Mesenchymal stem cell (in vitro differentiated cells and primary cell): Measurements from ENCODE around the gene TMEM61.
"Not testable (repeated sequence)": the region's sequence is repeated elsewhere in the genome, so short reads cannot be mapped to it uniquely, and the experiment has no call there.

ENCODE experiments used
- DNase-seq: peaks from one replicate; pipeline ENCODE4 v3.0.0-alpha.2; 2013
- H2AFZ ChIP-seq: one replicate; pipeline ENCODE4 v1.6.1; 2013; ENCODE audit warnings: low read depth, mild to moderate bottlenecking, control low read depth, inconsistent platforms, low read length, moderate library complexity
- H2AK5ac ChIP-seq: 2 replicates; pipeline ENCODE4 v1.6.1; 2013; ENCODE audit warnings: low read length, moderate library complexity, mild to moderate bottlenecking, inconsistent platforms; ENCODE audit not compliant: severe bottlenecking
- H2BK120ac ChIP-seq: one replicate; pipeline ENCODE4 v1.6.1; 2013; ENCODE audit warnings: low read depth, mild to moderate bottlenecking, inconsistent platforms, low read length, moderate library complexity
- H2BK12ac ChIP-seq, 2 experiments: one replicate each; pipeline ENCODE4 v1.6.1; 2013; ENCODE audit warnings: inconsistent platforms in 2 of 2, low read length in 2 of 2, mild to moderate bottlenecking in 2 of 2, moderate library complexity in 2 of 2, control low read depth in 1 of 2
- H2BK15ac ChIP-seq: one replicate; pipeline ENCODE4 v1.6.1; 2013; ENCODE audit warnings: mild to moderate bottlenecking, low read depth, inconsistent platforms; ENCODE audit not compliant: poor library complexity, severe bottlenecking
- H2BK5ac ChIP-seq: 2 replicates; pipeline ENCODE4 v1.6.1; 2013; ENCODE audit warnings: low read depth, mild to moderate bottlenecking, low read length, control low read depth, inconsistent platforms; ENCODE audit not compliant: poor library complexity, severe bottlenecking
- H3K14ac ChIP-seq, 2 experiments: one replicate each; pipeline ENCODE4 v1.6.1; 2013; ENCODE audit warnings: inconsistent platforms in 2 of 2, low read length in 2 of 2, control low read depth in 1 of 2, mild to moderate bottlenecking in 1 of 2, moderate library complexity in 1 of 2
- H3K18ac ChIP-seq, 2 experiments: one replicate each; pipeline ENCODE4 v1.6.1; 2013; ENCODE audit warnings: inconsistent platforms in 2 of 2, low read length in 2 of 2, control low read depth in 1 of 2, low read depth in 1 of 2, mild to moderate bottlenecking in 1 of 2
- H3K23ac ChIP-seq, 2 experiments: one replicate each; pipeline ENCODE4 v1.6.1; 2013; ENCODE audit warnings: inconsistent platforms in 2 of 2, low read length in 2 of 2, mild to moderate bottlenecking in 2 of 2, moderate library complexity in 2 of 2, control low read depth in 1 of 2
- H3K27ac ChIP-seq: 2 replicates; pipeline ENCODE4 v1.5.1; 2013; ENCODE audit warnings: mild to moderate bottlenecking, moderate library complexity, low read length, control low read depth, inconsistent platforms; ENCODE audit not compliant: poor library complexity, severe bottlenecking
- H3K27me3 ChIP-seq, 2 experiments: 2 replicates each; pipeline versions ENCODE4 v1.6.1 to v1.7.0; 2013; ENCODE audit warnings: low read length in 2 of 2, mild to moderate bottlenecking in 2 of 2, moderate library complexity in 2 of 2, control low read depth in 1 of 2, inconsistent platforms in 1 of 2; ENCODE audit not compliant: control insufficient read depth in 1 of 2, insufficient read depth in 1 of 2
- H3K36me3 ChIP-seq, 2 experiments: 2 replicates each; pipeline versions ENCODE4 v1.6.1 to v1.7.0; 2013; ENCODE audit warnings: low read length in 2 of 2, control low read depth in 1 of 2, inconsistent platforms in 1 of 2, low read depth in 1 of 2, mild to moderate bottlenecking in 1 of 2; ENCODE audit not compliant: insufficient read depth in 2 of 2, control insufficient read depth in 1 of 2
- H3K4ac ChIP-seq, 2 experiments: one replicate each; pipeline ENCODE4 v1.6.1; 2013; ENCODE audit warnings: inconsistent platforms in 2 of 2, low read length in 2 of 2, mild to moderate bottlenecking in 2 of 2, moderate library complexity in 2 of 2, control low read depth in 1 of 2, low read depth in 1 of 2
- H3K4me1 ChIP-seq: 2 replicates; pipeline ENCODE4 v1.6.1; 2013; ENCODE audit warnings: low read depth, low read length, control low read depth; ENCODE audit not compliant: control insufficient read depth, insufficient read depth
- H3K4me2 ChIP-seq: 2 replicates; pipeline ENCODE4 v1.6.1; 2013; ENCODE audit warnings: low read length, mild to moderate bottlenecking, inconsistent platforms; ENCODE audit not compliant: poor library complexity, severe bottlenecking
- H3K4me3 ChIP-seq, 2 experiments: 2 replicates each; pipeline versions ENCODE4 v1.5.1 to v1.7.0; 2013; ENCODE audit warnings: low read length in 2 of 2, mild to moderate bottlenecking in 2 of 2, control low read depth in 1 of 2, low read depth in 1 of 2; ENCODE audit not compliant: insufficient read depth in 1 of 2
- H3K79me1 ChIP-seq: replicated peaks from 2 replicates; pipeline ENCODE4 v1.6.1; 2013; ENCODE audit warnings: mild to moderate bottlenecking, control low read depth, low read length, inconsistent platforms; ENCODE audit not compliant: poor library complexity, severe bottlenecking
- H3K9ac ChIP-seq: 2 replicates; pipeline ENCODE4 v1.7.0; 2013; ENCODE audit warnings: mild to moderate bottlenecking, low read length, moderate library complexity
- H3K9me3 ChIP-seq: 2 replicates; pipeline ENCODE4 v1.7.0; 2013; ENCODE audit warnings: mild to moderate bottlenecking, low read length; ENCODE audit not compliant: control insufficient read depth
- H4K8ac ChIP-seq: one replicate; pipeline ENCODE4 v1.6.1; 2013; ENCODE audit warnings: inconsistent platforms, mild to moderate bottlenecking, low read length, moderate library complexity
- H4K91ac ChIP-seq: one replicate; pipeline ENCODE4 v1.6.1; 2013; ENCODE audit warnings: mild to moderate bottlenecking, low read length, inconsistent platforms
- WGBS: methylation state at CpG from one replicate; pipeline ENCODE4 v1.1.7; 2013; ENCODE audit warnings: mixed read lengths; 5-methylcytosine and 5-hydroxymethylcytosine counted together

Gene TMEM61

GRCh38 chr1:54936791-54937190 is 43.6 kb upstream of the TMEM61 start:
- Histone ChIP-seq H4K91ac (no peak overlapping the region), H3K4me1 (peaks cover 6% of the 10 kb centered on the region), H4K8ac (no peak overlapping the region), H3K14ac (no peak overlapping the region), H2BK120ac (no peak overlapping the region), H3K9me3 (no peaks in the 10 kb centered on the region), H3K18ac (no peak overlapping the region), H3K27me3 (no peaks in the 10 kb centered on the region), H3K36me3 (no peaks in the 10 kb centered on the region), H3K79me1 (no peaks in the 10 kb centered on the region), H3K4ac (no peak overlapping the region), H3K23ac (no peak overlapping the region), H3K9ac (no peak overlapping the region), H2BK12ac (no peak overlapping the region), H2BK5ac (no peak overlapping the region), H2AFZ (no peak overlapping the region), H2AK5ac (no peak overlapping the region), H2BK15ac (no peak overlapping the region), H3K4me3 (no peak overlapping the region), H3K4me2 (no peak overlapping the region), H3K27ac (peak overlapping the region; percentile 48)
- 97% methylated on average over 4 of the region's 4 CpGs for WGBS
- no peak for DNase-seq

GRCh38 chr1:54937469-54937868 is 43.0 kb upstream of the TMEM61 start:
- H3K36me3 ChIP-seq, result no peaks in the 10 kb centered on the region
- WGBS, result 47% methylated on average over 1 of the region's 1 CpG

GRCh38 chr1:54938955-54939354 is 41.5 kb upstream of the TMEM61 start:
- H4K8ac ChIP-seq, H3K4ac ChIP-seq, H2BK120ac ChIP-seq, H3K23ac ChIP-seq, H3K4me1 ChIP-seq, H3K4me3 ChIP-seq, H2BK12ac ChIP-seq, H2AFZ ChIP-seq, H2AK5ac ChIP-seq, H3K9ac ChIP-seq, H3K27me3 ChIP-seq, H3K9me3 ChIP-seq, H2BK5ac ChIP-seq, H3K18ac ChIP-seq, H3K14ac ChIP-seq, H4K91ac ChIP-seq, DNase-seq, H3K36me3 ChIP-seq, H3K79me1 ChIP-seq, H2BK15ac ChIP-seq, H3K4me2 ChIP-seq, H3K27ac ChIP-seq: not testable (repeated sequence)
- WGBS, result 80% methylated on average over 2 of the region's 4 CpGs

More at GRCh38 chr1:54937469-54937868, 43.0 kb upstream of the TMEM61 start:
- Histone ChIP-seq H2BK12ac (no peak overlapping the region), H3K14ac (no peak overlapping the region), H3K18ac (no peak overlapping the region), H2AFZ (peak overlapping the region; percentile 27), H3K4me2 (no peak overlapping the region), H2AK5ac (no peak overlapping the region), H3K27ac (peak overlapping the region; percentile 48), H3K9me3 (no peaks in the 10 kb centered on the region), H4K8ac (no peak overlapping the region), H2BK120ac (no peak overlapping the region), H2BK5ac (no peak overlapping the region), H2BK15ac (no peak overlapping the region), H3K23ac (no peak overlapping the region), H3K27me3 (no peaks in the 10 kb centered on the region), H4K91ac (no peak overlapping the region), H3K9ac (no peak overlapping the region), H3K79me1 (no peaks in the 10 kb centered on the region), H3K4me1 (peaks cover 6% of the 10 kb centered on the region), H3K4ac (no peak overlapping the region), H3K4me3 (no peak overlapping the region)
- peak; percentile 16 for DNase-seq

GRCh38 chr1:54940042-54940441 is 40.4 kb upstream of the TMEM61 start:
- Histone ChIP-seq H2AK5ac (no peak overlapping the region), H3K4me3 (no peak overlapping the region), H3K4me2 (no peak overlapping the region), H3K18ac (no peak overlapping the region), H3K9me3 (no peaks in the 10 kb centered on the region), H2BK12ac (no peak overlapping the region), H3K14ac (no peak overlapping the region), H3K4me1 (peaks cover 6% of the 10 kb centered on the region), H2AFZ (no peak overlapping the region), H3K27ac (no peak overlapping the region), H3K36me3 (no peaks in the 10 kb centered on the region), H3K4ac (no peak overlapping the region), H4K8ac (no peak overlapping the region), H3K23ac (no peak overlapping the region), H2BK5ac (no peak overlapping the region), H2BK120ac (no peak overlapping the region), H2BK15ac (no peak overlapping the region), H4K91ac (no peak overlapping the region), H3K27me3 (no peaks in the 10 kb centered on the region), H3K9ac (no peak overlapping the region), H3K79me1 (no peaks in the 10 kb centered on the region)
- DNase-seq, result no peak
